Activated CD8-positive, alpha-beta memory T cell treated with anti-CD3 and anti-CD28 coated beads, Interleukin-2, amount 50 U/mL, for 1 hour (primary cell): Measurements from ENCODE around the gene EPHA7.

ENCODE experiments used
- DNase-seq: peaks from one replicate; pipeline ENCODE4 v3.0.0-alpha.2; 2020; ENCODE audit errors: extremely low read depth

Gene EPHA7

GRCh38 chr6:93419304-93420162 is at the start of gene EPHA7:
Gene EPHA7, minus strand, starts transcription at chr6:93419559. Its CDS starts 218 bp downstream, at chr6:93419341.
- DNase-seq, result no peak

DNA sequence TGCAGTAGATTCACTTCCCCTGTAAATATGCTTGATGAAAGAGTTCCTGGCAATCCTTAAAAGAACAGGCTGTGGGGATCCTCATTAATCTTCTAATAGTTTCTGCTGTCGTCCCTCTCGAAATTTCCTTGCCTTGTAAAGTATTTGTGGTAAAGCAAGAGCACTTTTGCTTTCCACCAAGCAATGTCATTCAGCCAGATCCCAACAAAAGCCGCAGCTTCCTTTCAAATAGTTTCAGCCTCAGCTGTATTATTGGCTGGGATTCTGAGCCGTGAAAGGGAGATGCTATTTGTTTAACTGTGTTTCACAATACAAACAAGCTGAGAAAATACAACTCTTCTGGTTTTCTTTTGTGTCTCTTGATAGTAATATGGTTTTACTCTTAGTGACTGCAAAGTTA is 48.9 kb upstream of the EPHA7 start:
- no peak for DNase-seq

DNA sequence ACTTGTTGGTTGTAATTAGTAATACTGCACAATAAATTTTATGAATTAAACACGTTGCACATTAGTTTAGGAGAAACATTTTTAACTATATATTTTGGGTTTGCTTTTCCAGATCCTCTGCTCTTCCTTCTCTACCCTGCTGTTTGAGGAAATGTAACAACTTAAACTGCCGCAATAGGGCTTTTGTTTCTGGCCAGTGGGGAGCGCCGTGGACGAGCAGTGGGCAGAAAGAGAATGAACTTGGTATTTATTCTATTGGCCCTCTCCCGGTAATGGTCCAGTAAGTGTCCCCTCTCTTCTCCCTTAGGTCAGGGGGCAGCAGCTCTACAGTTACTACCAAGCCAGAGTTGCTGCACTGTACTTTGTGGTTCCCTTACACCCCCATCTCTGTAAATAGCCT is 35.2 kb upstream of the EPHA7 start:
- no peak for DNase-seq

DNA sequence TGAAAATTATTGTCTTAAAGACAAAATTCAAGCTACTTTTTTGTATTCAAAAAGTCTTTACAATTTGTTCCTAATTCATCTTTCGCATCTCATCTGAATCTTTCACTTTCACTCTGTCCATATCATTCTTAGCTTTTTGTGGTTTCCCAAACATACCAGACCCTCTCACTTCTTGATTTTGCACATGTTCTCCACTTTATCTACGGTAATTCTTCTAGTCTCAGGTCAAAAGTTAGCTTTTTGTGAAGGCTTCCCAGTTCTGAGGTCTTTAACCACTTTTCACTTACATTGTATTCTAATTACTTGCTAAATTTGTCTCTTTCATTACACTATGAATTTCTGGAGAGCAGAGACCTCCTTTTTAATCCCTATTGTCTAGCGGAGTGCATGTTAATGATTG is 34.6 kb upstream of the EPHA7 start:
- DNase-seq, result no peak

- DNase-seq, result no peak
Observed at GRCh38 chr6:93447874-93448273, 28.5 kb upstream of the EPHA7 start.

DNA sequence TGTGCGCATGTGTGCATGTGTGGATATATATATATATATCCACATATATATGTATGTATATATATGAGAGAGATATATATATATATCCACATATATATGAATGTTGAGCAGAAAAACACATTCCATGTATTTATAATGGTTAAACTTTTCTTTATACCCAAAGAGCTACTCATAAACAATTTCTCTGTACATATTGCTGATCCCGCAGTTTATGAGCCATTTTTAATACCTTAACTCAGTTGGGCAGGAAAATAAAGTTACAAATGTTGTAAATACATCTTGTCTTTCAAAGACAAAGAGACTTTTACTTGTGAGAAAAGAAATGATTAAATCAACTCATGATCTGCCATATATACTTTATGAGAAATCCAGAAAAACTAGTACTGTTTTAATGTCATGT is 18.1 kb upstream of the EPHA7 start:
- DNase-seq, result no peak

DNA sequence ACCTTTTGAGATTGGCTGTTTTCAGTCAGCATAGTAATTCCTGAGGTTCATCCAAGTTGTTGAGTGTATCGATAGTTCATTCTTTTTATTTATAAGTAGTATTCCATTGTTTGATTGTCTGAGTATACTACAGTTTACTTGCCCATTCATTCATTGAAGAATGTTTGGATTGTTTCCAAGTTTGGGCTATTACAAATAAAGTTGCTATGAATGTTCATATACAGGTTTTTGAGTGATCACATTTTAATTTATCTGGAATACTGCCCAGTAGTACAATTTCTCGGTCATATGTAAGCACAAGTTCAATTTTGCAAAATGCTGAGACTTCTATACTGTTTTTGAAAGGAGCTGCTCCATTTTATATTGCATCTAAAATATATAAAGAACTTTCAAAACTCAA is 14.2 kb upstream of the EPHA7 start:
- no peak for DNase-seq

DNA sequence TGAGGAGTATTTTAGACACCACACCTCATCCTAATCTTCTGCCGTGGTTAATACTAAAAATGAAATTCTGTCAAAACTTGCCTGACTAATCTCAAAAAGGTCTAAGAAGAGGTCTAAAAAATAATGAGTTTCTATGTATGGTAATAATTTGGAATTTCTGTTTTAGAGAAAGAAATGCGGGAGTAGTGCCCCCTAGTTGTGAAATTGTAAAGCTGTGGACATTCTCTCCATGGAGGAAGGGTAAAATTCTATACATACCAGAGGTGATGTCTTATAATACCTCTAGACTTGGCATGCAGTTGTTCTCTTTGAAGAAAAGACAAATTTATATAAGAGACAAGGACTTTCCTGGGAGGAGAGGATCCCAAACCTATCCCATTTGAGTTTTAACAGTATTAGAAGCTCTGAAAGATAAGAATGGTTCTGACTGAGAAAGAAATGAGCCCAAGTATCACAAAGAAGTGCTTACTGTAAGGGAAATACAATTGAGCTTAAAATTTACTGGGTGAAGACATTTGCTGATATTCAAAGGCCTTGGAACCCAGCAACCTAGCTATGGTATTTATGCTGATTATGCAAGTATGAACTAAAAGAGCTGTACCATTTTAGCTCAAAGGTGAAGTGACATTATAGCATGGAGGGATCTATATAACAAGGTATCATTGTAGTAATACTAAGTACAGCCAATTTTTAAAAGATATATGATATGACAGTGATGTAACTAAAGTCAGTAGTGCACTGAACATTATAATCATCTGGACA is 5.1 kb upstream of the EPHA7 start:
- no peak for DNase-seq

GRCh38 chr6:93423542-93423941 is 4.2 kb upstream of the EPHA7 start:
- no peak for DNase-seq

GRCh38 chr6:93420163-93420795 is 920 bp upstream of the EPHA7 start:
- no peak for DNase-seq

DNA sequence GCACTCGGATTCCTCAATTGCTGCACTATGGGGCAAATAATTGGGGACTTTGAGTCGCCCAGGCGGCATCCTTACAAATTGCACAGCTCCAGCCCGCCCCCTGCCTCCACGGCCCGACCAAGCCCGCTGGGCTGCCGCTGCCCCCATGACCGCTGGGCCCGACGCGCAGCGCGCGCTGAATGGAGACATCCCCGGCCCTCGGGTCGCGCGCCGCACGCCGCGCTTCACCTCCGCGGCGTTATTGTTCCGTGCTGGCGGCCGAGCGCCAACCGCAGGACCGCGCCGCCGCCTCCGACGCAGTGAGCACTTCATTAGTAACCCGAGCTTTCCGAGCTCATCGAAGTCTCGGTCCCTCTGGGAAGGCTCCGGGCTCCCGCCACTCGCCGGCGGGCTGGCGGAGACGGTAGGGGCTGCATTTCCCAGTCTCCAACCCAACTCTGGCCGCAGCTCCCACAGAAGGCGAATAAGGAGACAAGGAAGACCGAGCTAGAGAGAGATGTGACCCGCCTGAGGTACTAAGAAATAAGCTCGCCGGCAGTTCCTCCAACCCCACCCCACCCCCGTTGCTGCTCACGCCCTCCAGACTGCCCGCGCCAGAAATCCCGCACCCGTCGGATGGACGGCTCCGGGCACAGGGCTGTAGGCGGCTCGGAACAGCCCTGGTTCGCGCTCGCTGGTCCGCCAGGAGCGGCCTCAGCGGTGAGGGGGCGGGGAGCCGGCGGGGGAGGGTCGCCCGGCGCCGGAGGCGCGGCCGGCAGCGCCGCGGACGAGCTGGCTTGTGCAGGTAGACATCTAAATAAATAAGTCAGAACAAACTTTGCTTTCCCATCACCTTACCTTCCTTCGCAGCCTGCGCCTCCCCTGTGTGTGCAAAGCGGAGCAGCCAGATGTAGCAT is 703 bp downstream of the EPHA7 start:
- no peak for DNase-seq

DNA sequence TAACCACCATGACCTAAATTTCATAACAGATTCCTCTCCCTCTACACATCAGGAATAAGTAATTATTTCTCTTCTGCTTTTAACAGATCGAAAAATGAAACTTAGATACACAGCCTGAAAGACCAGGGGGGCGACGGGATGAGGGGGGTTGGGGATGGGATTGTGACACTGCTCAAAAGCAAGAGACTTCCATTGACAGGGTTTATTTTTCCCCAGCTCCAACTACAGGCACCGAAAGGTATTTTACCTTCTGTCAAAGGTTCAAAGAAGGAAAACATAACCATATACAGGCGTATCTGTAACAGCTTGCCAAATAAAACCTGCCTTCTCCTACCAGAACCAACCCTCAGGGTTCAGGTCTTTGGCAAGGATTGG is 1.3 kb downstream of the EPHA7 start:
- DNase-seq, result no peak

DNA sequence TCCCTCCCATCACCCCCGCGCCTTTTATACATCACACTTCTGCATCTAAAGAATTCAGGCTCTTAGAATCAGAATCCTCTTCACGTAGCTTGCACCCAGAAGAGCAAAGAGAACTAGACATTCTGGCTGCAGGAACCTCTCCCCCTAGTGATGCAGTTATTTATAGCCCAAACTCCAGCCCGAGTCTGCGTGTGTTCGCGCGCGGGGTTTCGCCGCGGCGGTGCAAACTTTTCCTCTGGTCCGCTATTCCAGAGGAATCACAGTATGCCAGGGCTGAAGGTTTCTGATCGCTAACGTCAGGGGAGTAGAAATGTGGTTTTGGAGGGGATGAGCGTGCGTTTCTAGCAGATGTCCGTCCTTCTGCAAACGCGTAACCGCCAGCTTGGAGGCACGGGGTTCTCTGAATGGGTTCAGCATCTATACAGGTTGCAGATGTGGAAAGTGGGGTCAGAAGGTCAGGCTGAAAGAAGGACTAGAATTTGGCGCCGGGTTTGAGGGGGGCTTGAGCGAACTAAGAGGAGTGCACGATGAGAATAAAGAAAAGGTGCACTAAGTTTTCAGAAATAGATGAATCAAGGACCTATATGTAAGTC is 1.8 kb downstream of the EPHA7 start:
- DNase-seq, result no peak

DNA sequence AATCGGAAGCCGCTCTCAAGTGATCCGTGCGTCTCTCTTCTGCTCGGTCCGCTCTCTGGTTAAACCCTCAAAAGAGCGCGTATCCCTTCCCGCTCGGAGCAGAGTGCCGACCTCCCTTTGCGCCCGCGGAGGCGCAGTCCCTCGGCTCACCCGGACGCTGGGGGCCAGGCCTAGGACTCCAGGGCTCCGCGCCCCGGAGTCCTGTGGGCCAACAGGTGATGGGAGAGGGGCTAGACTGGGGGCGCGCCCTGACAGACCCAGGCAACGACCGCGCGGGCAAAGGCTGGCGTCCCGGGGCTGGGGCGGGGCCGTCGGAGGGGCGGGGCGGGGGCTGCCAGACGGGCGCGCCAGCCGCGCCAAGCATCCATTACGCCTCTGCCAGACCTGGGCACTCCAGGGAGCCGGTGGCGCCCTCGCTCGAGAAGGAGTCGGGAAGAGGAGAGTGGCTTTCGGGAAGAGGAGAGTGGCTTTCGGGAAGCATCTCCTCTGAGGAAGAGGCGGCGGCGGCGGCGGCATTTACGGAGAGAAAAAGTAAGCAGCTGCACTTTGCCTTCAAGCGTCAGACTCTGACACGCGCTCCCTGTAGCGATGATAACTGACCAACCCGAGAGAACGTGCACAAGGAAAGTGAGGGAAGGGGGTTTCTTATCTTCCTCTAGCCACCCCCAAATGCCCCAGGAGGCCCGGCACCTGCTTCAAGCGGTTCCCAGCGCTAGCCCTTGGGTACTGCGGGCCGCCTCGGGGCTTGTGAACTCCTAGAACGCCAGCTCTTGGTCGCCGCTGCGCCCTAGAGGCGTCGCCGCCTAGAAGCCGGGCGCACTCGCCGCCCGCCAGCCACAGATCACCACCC is 2.6 kb downstream of the EPHA7 start:
- DNase-seq, result no peak

GRCh38 chr6:93413190-93413589 is 6.2 kb downstream of the EPHA7 start:
- DNase-seq, result no peak

DNA sequence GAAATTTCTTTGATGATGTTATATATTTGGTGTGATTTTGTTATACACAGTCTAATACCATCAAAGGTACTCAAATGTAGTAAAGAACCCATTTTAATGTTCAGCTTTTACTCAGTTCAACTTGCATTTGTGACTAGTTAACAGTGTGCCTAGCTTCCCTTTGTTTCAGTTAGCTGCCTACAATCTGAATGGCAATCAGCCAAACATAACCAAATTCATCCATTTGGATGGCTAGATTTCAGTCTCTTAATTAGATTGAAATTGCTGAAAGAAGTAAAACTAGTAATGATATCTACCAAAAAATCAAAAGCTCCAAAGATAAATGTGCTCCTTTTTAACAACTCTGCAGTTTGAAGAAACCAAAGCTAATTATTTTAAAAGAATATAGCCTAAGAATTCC is 6.9 kb downstream of the EPHA7 start:
- no peak for DNase-seq

- DNase-seq, result no peak
Observed at GRCh38 chr6:93407186-93407585, 12.2 kb downstream of the EPHA7 start.

GRCh38 chr6:93403390-93403789 is 16.0 kb downstream of the EPHA7 start:
- DNase-seq, result no peak

GRCh38 chr6:93398723-93399122 is 20.6 kb downstream of the EPHA7 start:
- no peak for DNase-seq

- no peak for DNase-seq
Observed at GRCh38 chr6:93394471-93394870, 24.9 kb downstream of the EPHA7 start.
